OCI-LY7 (cell line): ENCODE data around the gene NUP93. TPM values are rescaled to one million over a fixed set of nuclear protein-coding genes. Genes with fewer than 3 reads are reported as not detected.

Source experiments
- BruUV-seq: library from RNA; stranded (reverse); fragments of 400-500 nt; replicated peaks from 2 replicates; lab custom pipeline; 2021; lab: Mats Ljungman, UMichigan
- CTCF ChIA-PET: fragments of 300-600 bp; sonication (Branson Sonifier 250); formaldehyde crosslinking; loops from one replicate; lab custom pipeline; 2022; ENCODE audit warnings: antibody characterized with exemption; ENCODE audit not compliant: unreplicated experiment; lab: Charles Lee
- POLR2A ChIA-PET: fragments of 300-600 bp; sonication (Branson Sonifier 250); formaldehyde crosslinking; loops from one replicate; lab custom pipeline; 2022; ENCODE audit warnings: antibody characterized with exemption; lab: Charles Lee
- DNase-seq: peaks from one replicate; pipeline ENCODE4 v3.0.0-alpha.2; 2015; ENCODE audit warnings: low spot score
- H2AFZ ChIP-seq: fragments of 200-600 bp; sonication (generic), shearing (Covaris generic); 2 replicates; pipeline ENCODE4 v1.6.1; 2014; ENCODE audit warnings: mild to moderate bottlenecking, antibody characterized with exemption, low read length, moderate library complexity
- H3K27ac ChIP-seq: fragments of 200-600 bp; sonication (generic); 2 replicates; pipeline ENCODE4 v1.5.1; 2014; ENCODE audit warnings: mixed run types, low read depth, mild to moderate bottlenecking, moderate library complexity, low read length, inconsistent platforms; ENCODE audit not compliant: poor library complexity, severe bottlenecking
- H3K36me3 ChIP-seq: fragments of 200-600 bp; sonication (generic); 2 replicates; pipeline ENCODE4 v1.6.1; 2014; ENCODE audit warnings: mild to moderate bottlenecking, antibody characterized with exemption, low read length, moderate library complexity, mixed read lengths; ENCODE audit not compliant: insufficient read depth
- H3K4me1 ChIP-seq: fragments of 200-600 bp; sonication (generic); 2 replicates; pipeline ENCODE4 v1.5.1; 2014; ENCODE audit warnings: mild to moderate bottlenecking, low read length; ENCODE audit not compliant: insufficient read depth, poor library complexity, severe bottlenecking
- H3K4me2 ChIP-seq: fragments of 200-600 bp; sonication (generic); 2 replicates; pipeline ENCODE4 v1.6.1; 2014; ENCODE audit warnings: mild to moderate bottlenecking, low read length
- H3K4me3 ChIP-seq: fragments of 200-600 bp; sonication (generic); 2 replicates; pipeline ENCODE4 v1.5.1; 2014; ENCODE audit warnings: mild to moderate bottlenecking, low read depth, low read length; ENCODE audit not compliant: poor library complexity, severe bottlenecking
- H3K79me2 ChIP-seq: fragments of 200-600 bp; sonication (generic); 2 replicates; pipeline ENCODE4 v1.6.1; 2016; ENCODE audit warnings: low read depth, mild to moderate bottlenecking, low read length, moderate library complexity, mixed read lengths; ENCODE audit not compliant: insufficient read depth
- H3K9me2 ChIP-seq: fragments of 200-600 bp; sonication (generic); 2 replicates; pipeline ENCODE4 v1.6.1; 2016; ENCODE audit warnings: mild to moderate bottlenecking, low read length, mixed read lengths; ENCODE audit not compliant: insufficient read depth
- H3K9me3 ChIP-seq: fragments of 200-600 bp; sonication (generic); 2 replicates; pipeline ENCODE4 v1.6.1; 2014; ENCODE audit warnings: mild to moderate bottlenecking, mixed run types, low read length, mixed read lengths
- H4K20me1 ChIP-seq: fragments of 200-600 bp; sonication (generic); 2 replicates; pipeline ENCODE4 v1.6.1; 2014; ENCODE audit warnings: mild to moderate bottlenecking, antibody characterized with exemption, low read length, moderate library complexity, mixed read lengths; ENCODE audit not compliant: insufficient read depth
- CTCF ChIP-seq: fragments of 200-600 bp; sonication (generic); conservative IDR thresholded peaks from 2 replicates; pipeline ENCODE4 v1.5.1; 2014; ENCODE audit warnings: mild to moderate bottlenecking, antibody characterized with exemption, low read length, moderate library complexity, mixed read lengths
- EZH2phosphoT487 ChIP-seq: fragments of 200-600 bp; sonication (generic); IDR thresholded peaks from 2 replicates; pipeline ENCODE4 v1.6.1; 2018; ENCODE audit warnings: low read depth, borderline replicate concordance, mild to moderate bottlenecking, mixed run types, antibody characterized with exemption, low read length, moderate library complexity, mixed read lengths
- intact Hi-C: fragments of 100-400 bp; cut with micrococcal nuclease; formaldehyde crosslinking; loops from one replicate; pipeline ENCODE4 v1.10.0; 2022; ENCODE audit not compliant: unreplicated experiment
- total RNA-seq, 2 experiments: library from RNA; depleted of rRNA in 1 of 2; stranded (reverse); fragments of >200 nt in 1 of 2; shearing (Covaris generic) in 1 of 2; gene quantifications; 2 replicates each; pipeline ENCODE4 v1.2.3, GENCODE V29; 2014 to 2022

Gene NUP93
- total RNA-seq, 2 experiments from 2014 or later, result 119 to 183 TPM

DNA sequence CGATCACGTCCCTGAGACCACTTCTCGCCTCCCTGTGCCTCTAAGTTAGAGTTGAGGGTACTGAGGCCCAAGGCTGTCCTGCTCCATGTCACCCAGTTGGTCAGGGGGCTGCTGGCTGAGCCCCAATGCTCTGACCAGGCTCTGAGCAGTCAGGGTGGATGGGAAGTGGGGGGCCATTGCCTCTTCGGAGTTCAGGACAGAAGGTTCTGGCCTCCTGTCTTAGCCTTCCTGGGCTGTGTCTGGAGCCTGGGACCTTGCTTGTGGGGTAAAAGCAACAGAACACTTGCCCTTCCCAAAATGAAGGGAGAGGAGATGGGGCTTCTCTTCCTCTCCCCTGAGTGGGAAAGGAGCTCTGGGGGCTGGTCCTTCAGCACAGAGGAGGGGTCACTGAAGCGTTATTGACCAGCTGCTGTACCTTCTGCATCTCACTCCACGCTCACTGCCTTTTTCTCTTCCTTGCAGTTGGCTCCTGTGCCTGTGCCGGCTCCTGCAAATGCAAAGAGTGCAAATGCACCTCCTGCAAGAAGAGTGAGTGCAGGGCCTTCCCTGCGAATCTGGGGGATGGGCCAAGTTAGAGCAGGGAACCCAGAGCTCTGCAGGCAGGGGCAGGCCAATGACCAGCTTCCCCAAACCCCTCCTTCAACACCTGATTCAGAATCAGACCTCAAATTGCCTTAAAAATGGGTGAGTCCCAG lies 47.1 kb upstream of the NUP93 start:
- Histone ChIP-seq H3K79me2 (no peaks in the 10 kb centered on the region), H3K4me1 (peaks cover 22% of the 10 kb centered on the region), H3K9me2 (no peaks in the 10 kb centered on the region), H2AFZ (peak overlapping the region; percentile 65), H3K4me3 (peak overlapping the region; percentile 69), H3K36me3 (no peaks in the 10 kb centered on the region), H3K27ac (no peak overlapping the region), H3K4me2 (peak overlapping the region; percentile 78), H3K9me3 (no peaks in the 10 kb centered on the region), H4K20me1 (no peaks in the 10 kb centered on the region)
- TSS peak; percentile 94 for BruUV-seq
- ChIA-PET CTCF (interaction anchor here (1.9 kb wide), 1 partner anchor 19 kb away, joined by 9 read pairs; no protein-coding TSS in a partner anchor), POLR2A (interaction anchor here (0.5 to 2.0 kb wide), 6 partner anchors 13 to 1725 kb away, joined by 3 to 17 read pairs (median 3); no protein-coding TSS in a partner anchor)
- peak; percentile 7 for DNase-seq
- intact Hi-C loops, result no loop called here
- TF ChIP-seq EZH2phosphoT487 (no peak), CTCF (no peak)

- intact Hi-C loops, result no loop called here
- H3K9me3 ChIP-seq, result no peaks in the 10 kb centered on the region
- H2AFZ ChIP-seq, result no peak overlapping the region
- BruUV-seq, result no TSS peak
- H3K4me1 ChIP-seq, result peaks cover 22% of the 10 kb centered on the region
- no peak for TF ChIP-seq CTCF
- no peak for TF ChIP-seq EZH2phosphoT487
- no peaks in the 10 kb centered on the region for H4K20me1 ChIP-seq
- no peak overlapping the region for H3K27ac ChIP-seq
- ChIA-PET CTCF (interaction anchor here (1.9 kb wide), 1 partner anchor 18 kb away, joined by 9 read pairs; no protein-coding TSS in a partner anchor), POLR2A (interaction anchor here (0.7 to 2.0 kb wide), 5 partner anchors 12 to 163 kb away, joined by 3 to 17 read pairs (median 3); no protein-coding TSS in a partner anchor)
- no peaks in the 10 kb centered on the region for H3K9me2 ChIP-seq
- H3K36me3 ChIP-seq, result no peaks in the 10 kb centered on the region
- H3K4me2 ChIP-seq, result 0 out of 2 replicates have a peak overlapping the region, but pooled peaks have one; percentile 78
- no peak for DNase-seq
- H3K4me3 ChIP-seq, result no peak overlapping the region
- H3K79me2 ChIP-seq, result no peaks in the 10 kb centered on the region
Observed at GRCh38 chr16:56683424-56684172, 46.3 kb upstream of the NUP93 start.
